SK-N-SH treated with all-trans-retinoic acid at 6 μM for 48 hours (cell line): Measurements from ENCODE around the gene PNMA8A.

Experiments used
- ATAC-seq: fragments of 200-7000 bp; cut with Tn5 transposase; 3 replicates; pipeline ENCODE4 v1.9.1; 2020; ENCODE audit warnings: mild to moderate bottlenecking, moderate library complexity
- BACH2 ChIP-seq: fragments of 250-450 bp; sonication (Bioruptor Pico); IDR thresholded peaks from 2 replicates; pipeline ENCODE4 v1.9.0; 2021; ENCODE audit warnings: mild to moderate bottlenecking, borderline replicate concordance
- CSDC2 ChIP-seq: fragments of 250-450 bp; sonication (Bioruptor Pico); IDR thresholded peaks from 2 replicates; pipeline ENCODE4 v1.5.0; 2020; ENCODE audit warnings: mild to moderate bottlenecking, moderate library complexity
- ESRRG ChIP-seq: fragments of 250-450 bp; sonication (Bioruptor Pico); IDR thresholded peaks from 2 replicates; pipeline ENCODE4 v1.6.1; 2021; ENCODE audit warnings: mild to moderate bottlenecking
- GLIS3 ChIP-seq: fragments of 250-450 bp; sonication (Bioruptor Pico); IDR thresholded peaks from 2 replicates; pipeline ENCODE4 v1.5.0; 2020; ENCODE audit warnings: mild to moderate bottlenecking, moderate library complexity
- ISL1 ChIP-seq: fragments of 250-450 bp; sonication (Bioruptor Pico); IDR thresholded peaks from 2 replicates; pipeline ENCODE4 v2.1.2; 2022; ENCODE audit warnings: mild to moderate bottlenecking, moderate library complexity
- OSR1 ChIP-seq: fragments of 250-450 bp; sonication (Bioruptor Pico); IDR thresholded peaks from 2 replicates; pipeline ENCODE4 v1.8.0; 2022; ENCODE audit warnings: moderate library complexity, mild to moderate bottlenecking, inconsistent platforms
- PPARA ChIP-seq: fragments of 250-450 bp; sonication (Bioruptor Pico); IDR thresholded peaks from 2 replicates; pipeline ENCODE4 v1.5.0; 2020; ENCODE audit warnings: mild to moderate bottlenecking, borderline replicate concordance
- RARB ChIP-seq: fragments of 250-450 bp; sonication (Bioruptor Pico); IDR thresholded peaks from 2 replicates; pipeline ENCODE4 v1.8.0; 2021; ENCODE audit warnings: mild to moderate bottlenecking, moderate library complexity
- SNAI2 ChIP-seq: fragments of 250-450 bp; sonication (Bioruptor Pico); IDR thresholded peaks from 2 replicates; pipeline ENCODE4 v1.5.0; 2020; ENCODE audit warnings: mild to moderate bottlenecking, moderate library complexity
- TCF4 ChIP-seq: fragments of 250-450 bp; sonication (Bioruptor Pico); IDR thresholded peaks from 2 replicates; pipeline ENCODE4 v1.8.0; 2021; ENCODE audit warnings: mild to moderate bottlenecking, moderate library complexity, borderline replicate concordance
- TOX ChIP-seq: fragments of 250-450 bp; sonication (Bioruptor Pico); IDR thresholded peaks from 2 replicates; pipeline ENCODE4 v1.8.0; 2021; ENCODE audit warnings: mild to moderate bottlenecking, moderate library complexity, borderline replicate concordance
- ZC3H10 ChIP-seq: fragments of 250-450 bp; sonication (Bioruptor Pico); IDR thresholded peaks from 2 replicates; pipeline ENCODE4 v1.5.1; 2021; ENCODE audit warnings: mild to moderate bottlenecking, moderate library complexity
- ZFP3 ChIP-seq: fragments of 250-450 bp; sonication (Bioruptor Pico); IDR thresholded peaks from 2 replicates; pipeline ENCODE4 v1.5.0; 2020; ENCODE audit warnings: mild to moderate bottlenecking, moderate library complexity
- ZFP30 ChIP-seq: fragments of 450-650 bp; formaldehyde crosslinking; IDR thresholded peaks from 2 replicates; pipeline ENCODE4 v1.5.0; 2022; ENCODE audit warnings: mild to moderate bottlenecking, moderate library complexity
- ZNF565 ChIP-seq: fragments of 450-650 bp; formaldehyde crosslinking; conservative IDR thresholded peaks from 2 replicates; pipeline ENCODE4 v1.5.0; 2020; ENCODE audit warnings: low read depth, mild to moderate bottlenecking, moderate library complexity
- ZNF70 ChIP-seq: fragments of 450-650 bp; formaldehyde crosslinking; IDR thresholded peaks from 2 replicates; pipeline ENCODE4 v1.5.0; 2020; ENCODE audit warnings: mild to moderate bottlenecking, moderate library complexity
- ZNF8 ChIP-seq: fragments of 450-650 bp; formaldehyde crosslinking; IDR thresholded peaks from 2 replicates; pipeline ENCODE4 v1.5.0; 2020; ENCODE audit warnings: mild to moderate bottlenecking, moderate library complexity
- TF ChIP-seq, protein P1 (sequence below): fragments of 250-450 bp; sonication (Bioruptor Pico); IDR thresholded peaks from 2 replicates; pipeline ENCODE4 v1.8.0; 2020; ENCODE audit warnings: mild to moderate bottlenecking, moderate library complexity, borderline replicate concordance
- TF ChIP-seq, protein P2 (sequence below): fragments of 250-450 bp; sonication (Bioruptor Pico); IDR thresholded peaks from 2 replicates; pipeline ENCODE4 v1.5.0; 2020; ENCODE audit warnings: mild to moderate bottlenecking, moderate library complexity
- TF ChIP-seq, protein P3 (sequence below): fragments of 250-450 bp; sonication (Bioruptor Pico); IDR thresholded peaks from 2 replicates; pipeline ENCODE4 v1.8.0; 2021; ENCODE audit warnings: low read depth, mild to moderate bottlenecking, moderate library complexity, borderline replicate concordance
- TF ChIP-seq, protein P4 (sequence below): fragments of 250-450 bp; sonication (Bioruptor Pico); IDR thresholded peaks from 2 replicates; pipeline ENCODE4 v1.5.1; 2021; ENCODE audit warnings: mild to moderate bottlenecking, moderate library complexity
- TF ChIP-seq, protein P5 (sequence below): fragments of 250-450 bp; sonication (Bioruptor Pico); IDR thresholded peaks from 2 replicates; pipeline ENCODE4 v1.5.1; 2020; ENCODE audit warnings: low read depth, mild to moderate bottlenecking, moderate library complexity

Gene PNMA8A

DNA sequence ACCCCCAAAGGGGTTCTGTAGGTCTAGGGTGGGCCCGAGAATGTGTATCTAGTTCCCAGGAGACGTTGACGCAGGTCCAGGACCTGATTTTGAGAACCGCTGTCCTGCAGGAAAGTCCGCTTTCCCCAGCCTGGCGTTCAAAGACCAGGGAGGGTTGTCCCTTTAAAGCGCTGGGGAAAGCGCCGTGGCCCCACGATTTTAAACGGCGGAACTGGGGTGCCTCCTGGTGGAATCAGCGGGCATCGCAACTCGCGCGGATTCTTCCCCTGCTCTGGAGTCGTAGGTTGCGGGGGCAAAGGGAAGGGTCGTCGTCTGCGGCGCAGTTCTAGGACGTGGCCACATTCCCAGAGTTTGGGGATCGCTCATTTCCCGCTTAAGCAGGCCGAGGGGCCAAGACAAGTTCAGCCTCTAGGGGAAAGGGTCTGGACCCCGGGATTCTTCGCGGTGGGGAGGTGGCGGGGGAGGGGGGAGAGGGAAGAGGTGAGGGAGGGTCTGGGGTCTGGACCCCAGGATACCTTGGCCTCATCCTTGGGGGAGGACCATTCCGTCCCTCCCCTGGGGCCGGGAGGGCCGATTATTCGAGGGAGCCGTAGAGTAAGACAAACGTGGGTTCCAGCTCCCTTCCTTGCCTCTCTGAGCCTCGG is 16.6 kb upstream of the PNMA8A start (continued):
- TF ChIP-seq ZNF8 (no peak), RARB (CRISPR knock-in tag) (no peak)

DNA sequence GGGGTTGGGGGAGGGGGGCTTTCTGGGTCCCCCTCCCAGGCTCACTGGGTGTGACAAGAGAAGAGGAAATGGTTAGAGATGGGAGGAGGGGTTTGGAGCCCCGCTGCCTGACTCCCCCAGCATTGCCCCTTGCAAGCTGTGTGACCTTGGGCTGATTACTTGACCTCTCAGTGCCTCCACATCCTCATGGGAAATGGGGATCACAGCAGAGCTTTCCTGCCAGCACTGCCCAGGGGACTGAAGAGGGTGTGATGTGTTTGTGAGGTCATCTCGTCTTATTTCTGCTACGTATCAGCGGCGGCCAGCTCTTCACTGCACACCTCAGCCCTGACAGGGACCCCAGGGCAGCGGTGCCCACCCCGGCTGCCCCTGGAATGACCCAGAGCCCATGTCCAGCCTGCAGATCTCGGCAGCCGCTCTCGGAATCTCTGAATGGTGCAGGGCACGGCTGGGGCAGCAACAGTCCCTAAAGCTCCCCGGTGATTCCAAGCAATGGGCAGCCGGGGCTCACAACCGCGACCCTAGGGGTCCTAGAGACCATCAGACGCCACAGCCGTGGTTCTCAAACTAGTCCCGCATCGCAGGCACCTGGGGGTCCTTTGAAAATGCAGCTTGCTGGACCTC is 15.9 kb upstream of the PNMA8A start:
- ATAC-seq = peak; percentile 51
- no peak for TF ChIP-seq CSDC2 (CRISPR knock-in tag)
- TF ChIP-seq TOX (CRISPR knock-in tag) = no peak
- no peak for TF ChIP-seq ZC3H10 (CRISPR knock-in tag)
- TF ChIP-seq, protein P1, sequence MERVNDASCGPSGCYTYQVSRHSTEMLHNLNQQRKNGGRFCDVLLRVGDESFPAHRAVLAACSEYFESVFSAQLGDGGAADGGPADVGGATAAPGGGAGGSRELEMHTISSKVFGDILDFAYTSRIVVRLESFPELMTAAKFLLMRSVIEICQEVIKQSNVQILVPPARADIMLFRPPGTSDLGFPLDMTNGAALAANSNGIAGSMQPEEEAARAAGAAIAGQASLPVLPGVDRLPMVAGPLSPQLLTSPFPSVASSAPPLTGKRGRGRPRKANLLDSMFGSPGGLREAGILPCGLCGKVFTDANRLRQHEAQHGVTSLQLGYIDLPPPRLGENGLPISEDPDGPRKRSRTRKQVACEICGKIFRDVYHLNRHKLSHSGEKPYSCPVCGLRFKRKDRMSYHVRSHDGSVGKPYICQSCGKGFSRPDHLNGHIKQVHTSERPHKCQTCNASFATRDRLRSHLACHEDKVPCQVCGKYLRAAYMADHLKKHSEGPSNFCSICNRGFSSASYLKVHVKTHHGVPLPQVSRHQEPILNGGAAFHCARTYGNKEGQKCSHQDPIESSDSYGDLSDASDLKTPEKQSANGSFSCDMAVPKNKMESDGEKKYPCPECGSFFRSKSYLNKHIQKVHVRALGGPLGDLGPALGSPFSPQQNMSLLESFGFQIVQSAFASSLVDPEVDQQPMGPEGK = no peak
- TF ChIP-seq BACH2 (CRISPR knock-in tag) = no peak
- TF ChIP-seq TCF4 (CRISPR knock-in tag) = no peak
- TF ChIP-seq ZNF565 (CRISPR knock-in tag) = no peak
- no peak for TF ChIP-seq ISL1 (CRISPR knock-in tag)

DNA sequence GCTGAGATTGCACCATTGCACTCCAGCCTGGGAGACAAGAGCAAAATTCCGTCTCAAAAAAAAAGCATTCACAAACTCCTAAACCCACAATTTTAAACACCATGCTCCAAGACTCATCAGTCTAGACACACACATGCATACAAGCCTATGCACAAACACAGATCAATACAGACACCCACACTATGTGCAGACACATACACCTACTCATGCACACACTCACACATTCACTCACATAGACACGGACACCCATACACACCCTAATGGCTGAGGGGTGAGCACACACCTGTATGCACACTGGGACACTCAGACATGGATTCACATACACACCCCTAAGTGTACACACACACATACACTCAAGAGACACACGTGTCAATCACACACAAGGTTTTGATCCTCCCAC is 15.0 kb upstream of the PNMA8A start:
- no peak for ATAC-seq
- TF ChIP-seq, protein P2, sequence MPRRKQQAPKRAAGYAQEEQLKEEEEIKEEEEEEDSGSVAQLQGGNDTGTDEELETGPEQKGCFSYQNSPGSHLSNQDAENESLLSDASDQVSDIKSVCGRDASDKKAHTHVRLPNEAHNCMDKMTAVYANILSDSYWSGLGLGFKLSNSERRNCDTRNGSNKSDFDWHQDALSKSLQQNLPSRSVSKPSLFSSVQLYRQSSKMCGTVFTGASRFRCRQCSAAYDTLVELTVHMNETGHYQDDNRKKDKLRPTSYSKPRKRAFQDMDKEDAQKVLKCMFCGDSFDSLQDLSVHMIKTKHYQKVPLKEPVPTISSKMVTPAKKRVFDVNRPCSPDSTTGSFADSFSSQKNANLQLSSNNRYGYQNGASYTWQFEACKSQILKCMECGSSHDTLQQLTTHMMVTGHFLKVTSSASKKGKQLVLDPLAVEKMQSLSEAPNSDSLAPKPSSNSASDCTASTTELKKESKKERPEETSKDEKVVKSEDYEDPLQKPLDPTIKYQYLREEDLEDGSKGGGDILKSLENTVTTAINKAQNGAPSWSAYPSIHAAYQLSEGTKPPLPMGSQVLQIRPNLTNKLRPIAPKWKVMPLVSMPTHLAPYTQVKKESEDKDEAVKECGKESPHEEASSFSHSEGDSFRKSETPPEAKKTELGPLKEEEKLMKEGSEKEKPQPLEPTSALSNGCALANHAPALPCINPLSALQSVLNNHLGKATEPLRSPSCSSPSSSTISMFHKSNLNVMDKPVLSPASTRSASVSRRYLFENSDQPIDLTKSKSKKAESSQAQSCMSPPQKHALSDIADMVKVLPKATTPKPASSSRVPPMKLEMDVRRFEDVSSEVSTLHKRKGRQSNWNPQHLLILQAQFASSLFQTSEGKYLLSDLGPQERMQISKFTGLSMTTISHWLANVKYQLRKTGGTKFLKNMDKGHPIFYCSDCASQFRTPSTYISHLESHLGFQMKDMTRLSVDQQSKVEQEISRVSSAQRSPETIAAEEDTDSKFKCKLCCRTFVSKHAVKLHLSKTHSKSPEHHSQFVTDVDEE (CRISPR knock-in tag) = no peak
- TF ChIP-seq, protein P3, sequence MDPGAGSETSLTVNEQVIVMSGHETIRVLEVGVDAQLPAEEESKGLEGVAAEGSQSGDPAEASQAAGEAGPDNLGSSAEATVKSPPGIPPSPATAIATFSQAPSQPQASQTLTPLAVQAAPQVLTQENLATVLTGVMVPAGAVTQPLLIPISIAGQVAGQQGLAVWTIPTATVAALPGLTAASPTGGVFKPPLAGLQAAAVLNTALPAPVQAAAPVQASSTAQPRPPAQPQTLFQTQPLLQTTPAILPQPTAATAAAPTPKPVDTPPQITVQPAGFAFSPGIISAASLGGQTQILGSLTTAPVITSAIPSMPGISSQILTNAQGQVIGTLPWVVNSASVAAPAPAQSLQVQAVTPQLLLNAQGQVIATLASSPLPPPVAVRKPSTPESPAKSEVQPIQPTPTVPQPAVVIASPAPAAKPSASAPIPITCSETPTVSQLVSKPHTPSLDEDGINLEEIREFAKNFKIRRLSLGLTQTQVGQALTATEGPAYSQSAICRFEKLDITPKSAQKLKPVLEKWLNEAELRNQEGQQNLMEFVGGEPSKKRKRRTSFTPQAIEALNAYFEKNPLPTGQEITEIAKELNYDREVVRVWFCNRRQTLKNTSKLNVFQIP (CRISPR knock-in tag) = no peak
- TF ChIP-seq GLIS3 (CRISPR knock-in tag) (no peak), ZFP30 (CRISPR knock-in tag) (no peak), RARB (CRISPR knock-in tag) (no peak), ESRRG (no peak), PPARA (CRISPR knock-in tag) (no peak), TCF4 (CRISPR knock-in tag) (no peak), OSR1 (CRISPR knock-in tag) (no peak), CSDC2 (CRISPR knock-in tag) (no peak), ZFP3 (no peak), ZC3H10 (CRISPR knock-in tag) (no peak), TOX (CRISPR knock-in tag) (no peak), BACH2 (CRISPR knock-in tag) (no peak)
- TF ChIP-seq, protein P4, sequence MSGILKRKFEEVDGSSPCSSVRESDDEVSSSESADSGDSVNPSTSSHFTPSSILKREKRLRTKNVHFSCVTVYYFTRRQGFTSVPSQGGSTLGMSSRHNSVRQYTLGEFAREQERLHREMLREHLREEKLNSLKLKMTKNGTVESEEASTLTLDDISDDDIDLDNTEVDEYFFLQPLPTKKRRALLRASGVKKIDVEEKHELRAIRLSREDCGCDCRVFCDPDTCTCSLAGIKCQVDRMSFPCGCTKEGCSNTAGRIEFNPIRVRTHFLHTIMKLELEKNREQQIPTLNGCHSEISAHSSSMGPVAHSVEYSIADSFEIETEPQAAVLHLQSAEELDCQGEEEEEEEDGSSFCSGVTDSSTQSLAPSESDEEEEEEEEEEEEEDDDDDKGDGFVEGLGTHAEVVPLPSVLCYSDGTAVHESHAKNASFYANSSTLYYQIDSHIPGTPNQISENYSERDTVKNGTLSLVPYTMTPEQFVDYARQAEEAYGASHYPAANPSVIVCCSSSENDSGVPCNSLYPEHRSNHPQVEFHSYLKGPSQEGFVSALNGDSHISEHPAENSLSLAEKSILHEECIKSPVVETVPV = no peak

DNA sequence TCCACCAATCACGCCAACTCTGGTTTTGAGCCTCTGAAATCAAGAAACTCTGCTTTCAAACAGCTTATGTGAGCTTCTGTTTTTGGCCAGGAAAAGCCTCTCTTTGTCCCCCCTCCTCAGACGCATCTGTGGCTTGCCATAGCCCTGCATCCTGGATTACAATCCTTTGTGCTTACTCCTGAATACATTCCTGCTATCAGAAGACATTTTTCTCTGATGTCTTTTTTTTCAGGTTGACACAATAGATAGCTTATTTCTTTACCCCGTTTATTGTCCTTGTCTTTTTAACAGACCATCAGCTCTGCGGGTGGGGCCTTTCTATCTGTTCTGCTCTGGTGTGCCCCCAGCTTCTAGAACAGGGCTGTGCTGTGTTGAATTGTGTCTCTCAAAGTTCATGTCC is 13.3 kb upstream of the PNMA8A start:
- ATAC-seq = no peak
- TF ChIP-seq ZC3H10 (CRISPR knock-in tag) (no peak), BACH2 (CRISPR knock-in tag) (no peak), CSDC2 (CRISPR knock-in tag) (no peak), SNAI2 (CRISPR knock-in tag) (no peak), OSR1 (CRISPR knock-in tag) (no peak), ZNF565 (CRISPR knock-in tag) (no peak), ZNF70 (CRISPR knock-in tag) (no peak), GLIS3 (CRISPR knock-in tag) (no peak), ISL1 (CRISPR knock-in tag) (no peak), ZNF8 (no peak)
- TF ChIP-seq, protein P3 (CRISPR knock-in tag) = no peak
- TF ChIP-seq, protein P1 = no peak
- TF ChIP-seq, protein P5, sequence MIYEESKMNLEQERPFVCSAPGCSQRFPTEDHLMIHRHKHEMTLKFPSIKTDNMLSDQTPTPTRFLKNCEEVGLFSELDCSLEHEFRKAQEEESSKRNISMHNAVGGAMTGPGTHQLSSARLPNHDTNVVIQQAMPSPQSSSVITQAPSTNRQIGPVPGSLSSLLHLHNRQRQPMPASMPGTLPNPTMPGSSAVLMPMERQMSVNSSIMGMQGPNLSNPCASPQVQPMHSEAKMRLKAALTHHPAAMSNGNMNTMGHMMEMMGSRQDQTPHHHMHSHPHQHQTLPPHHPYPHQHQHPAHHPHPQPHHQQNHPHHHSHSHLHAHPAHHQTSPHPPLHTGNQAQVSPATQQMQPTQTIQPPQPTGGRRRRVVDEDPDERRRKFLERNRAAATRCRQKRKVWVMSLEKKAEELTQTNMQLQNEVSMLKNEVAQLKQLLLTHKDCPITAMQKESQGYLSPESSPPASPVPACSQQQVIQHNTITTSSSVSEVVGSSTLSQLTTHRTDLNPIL (CRISPR knock-in tag) = no peak
